Measurements from ENCODE around the gene MAP3K6.

DNA sequence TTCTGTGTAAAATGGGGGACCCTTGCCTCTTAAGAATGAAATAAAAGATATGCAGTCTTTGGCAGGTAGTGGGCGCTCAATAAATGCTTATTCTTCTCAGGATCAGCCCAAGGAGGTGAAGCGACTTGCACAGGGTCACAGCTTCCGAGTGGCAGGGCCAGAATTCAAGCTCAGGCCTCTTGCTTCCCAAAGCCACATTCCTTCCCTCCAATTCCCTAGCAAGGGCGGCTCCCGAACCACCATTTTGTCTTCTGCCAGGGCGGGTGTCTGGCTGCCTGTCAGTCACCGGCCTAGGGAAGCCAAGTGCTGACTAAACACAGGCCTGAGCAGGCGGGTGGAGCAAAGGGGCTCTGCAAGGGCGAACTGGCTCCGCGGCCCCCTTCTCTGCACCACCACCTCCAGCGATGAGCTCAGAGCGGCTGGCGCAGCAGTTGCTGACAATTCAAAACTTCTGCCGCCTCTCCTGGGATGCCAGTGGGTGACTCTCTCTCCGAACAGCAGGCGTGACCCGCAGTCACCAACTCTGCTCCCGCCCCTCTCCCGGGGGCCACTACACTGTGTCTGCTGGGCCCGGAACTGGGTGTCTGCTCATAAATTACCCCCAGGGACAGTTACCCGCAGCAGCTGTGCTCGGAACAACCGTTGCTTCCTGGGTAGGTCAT is 36.4 kb upstream of the MAP3K6 start:
- TF ChIP-seq RFX5 (IDR thresholded peaks at IDR 0.05; ENCODE audit: low read depth, low read length), result no peak
- peak; percentile 28; the same call in 1 of the 2 replicates for TF ChIP-seq CTCF (conservative IDR thresholded peaks at IDR 0.05; ENCODE audit: low read depth, low read length)
- no peak for TF ChIP-seq POLR2A (IDR thresholded peaks at IDR 0.05; ENCODE audit: low read depth, low read length)
- no peak for TF ChIP-seq RAD21 (IDR thresholded peaks at IDR 0.05; ENCODE audit: low read length)
- no peak for TF ChIP-seq USF2 (IDR thresholded peaks at IDR 0.05; ENCODE audit: low read depth, low read length)
- TF ChIP-seq FOS (IDR thresholded peaks at IDR 0.05; ENCODE audit: low read depth, low read length), result no peak
- no peak; the same call in 1 of the 2 replicates for TF ChIP-seq SMC3 (IDR thresholded peaks at IDR 0.05; ENCODE audit: low read depth, low read length)
- no peak for TF ChIP-seq MAFK (IDR thresholded peaks at IDR 0.05; ENCODE audit: low read depth, low read length)
- TF ChIP-seq CEBPB (IDR thresholded peaks at IDR 0.05; ENCODE audit: low read depth, low read length), result no peak
- no peak for TF ChIP-seq MAZ (IDR thresholded peaks at IDR 0.05; ENCODE audit: borderline replicate concordance, low read depth, low read length)
- no peak for TF ChIP-seq MXI1 (IDR thresholded peaks at IDR 0.05; ENCODE audit: borderline replicate concordance, low read depth, low read length)
- no peak for TF ChIP-seq ELK1 (IDR thresholded peaks at IDR 0.05; ENCODE audit: borderline replicate concordance, low read depth, low read length)
- no peak for TF ChIP-seq BHLHE40 (IDR thresholded peaks at IDR 0.05; ENCODE audit: low read depth, low read length)
- TF ChIP-seq CHD1 (IDR thresholded peaks at IDR 0.05; ENCODE audit: low read depth, low read length), result no peak
